ENCODE measurements around the gene RASAL1. TPM values are rescaled to one million over a fixed set of nuclear protein-coding genes. Genes with fewer than 3 reads are reported as not detected.
A peak's percentile ranks its signal among the peaks of the same experiment; 100 is the strongest.

The RASAL1 gene
- total RNA-seq, 1 experiment from 2014 or later, result 0.32 TPM

GRCh38 chr12:113183030-113183589 lies 47.5 kb upstream of the RASAL1 start:
- POLR2A ChIA-PET (ENCODE audit: low non-redundant PET), result no interaction called here

DNA sequence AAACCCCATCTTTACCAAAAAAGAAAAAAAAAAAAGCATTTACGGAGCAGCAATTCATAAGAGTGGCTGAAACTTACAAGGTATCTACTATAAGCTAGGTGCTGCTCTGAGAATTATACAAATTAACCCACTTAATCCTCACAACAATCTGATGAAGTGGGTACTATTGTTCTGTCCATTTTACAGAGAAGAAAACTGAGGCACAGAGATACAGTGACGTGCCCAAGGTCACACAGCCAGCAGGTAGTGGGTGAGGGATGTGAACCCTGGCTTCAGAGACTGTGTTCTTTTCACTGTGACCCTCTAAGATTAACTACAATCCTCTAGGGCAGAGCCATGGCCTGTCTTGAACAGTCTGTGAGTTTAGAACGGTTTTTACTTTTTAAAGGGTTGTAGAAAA lies 46.4 kb upstream of the RASAL1 start:
- TSS peak; percentile 10 for BruUV-seq (replicated peaks)
- ChIA-PET POLR2A (ENCODE audit: low non-redundant PET) (no interaction called here), CTCF (interaction anchor here (0.6 kb wide), 1 partner anchor 280 kb away, joined by 4 read pairs; no protein-coding TSS in a partner anchor)
- TF ChIP-seq CTCF (conservative IDR thresholded peaks at IDR 0.05; ENCODE audit: low read depth, low read length), result no peak
- no peak for TF ChIP-seq EZH2 (IDR thresholded peaks at IDR 0.05; ENCODE audit: borderline replicate concordance, low read depth, low read length, poor library complexity, severe bottlenecking)
- H3K27ac ChIP-seq (ENCODE audit: low read depth, low read length, poor library complexity, severe bottlenecking), result no peak overlapping the region
- no peaks in the 10 kb centered on the region for H3K9me3 ChIP-seq (ENCODE audit: low read depth, low read length, poor library complexity, severe bottlenecking)
- intact Hi-C loops (cut with micrococcal nuclease; ENCODE audit: unreplicated experiment), result no loop called here
- no peaks in the 10 kb centered on the region for H3K4me1 ChIP-seq (ENCODE audit: insufficient read depth, low read length, poor library complexity, severe bottlenecking)
- no peaks in the 10 kb centered on the region for H3K27me3 ChIP-seq (replicated peaks; ENCODE audit: insufficient read depth, low read depth, low read length, poor library complexity)
- no peak overlapping the region for H3K4me3 ChIP-seq (ENCODE audit: low read depth, low read length, poor library complexity, severe bottlenecking)
- peaks cover 35% of the 10 kb centered on the region for H3K36me3 ChIP-seq (ENCODE audit: insufficient read depth, low read length, poor library complexity, severe bottlenecking)
- DNase-seq (ENCODE audit: low spot score), result no peak

More at GRCh38 chr12:113183030-113183589, 47.5 kb upstream of the RASAL1 start:
- intact Hi-C loops (cut with micrococcal nuclease; ENCODE audit: unreplicated experiment), result no loop called here
- H3K4me3 ChIP-seq (ENCODE audit: low read depth, low read length, poor library complexity, severe bottlenecking), result no peak overlapping the region
- TF ChIP-seq CTCF (conservative IDR thresholded peaks at IDR 0.05; ENCODE audit: low read depth, low read length) (no peak), EZH2 (IDR thresholded peaks at IDR 0.05; ENCODE audit: borderline replicate concordance, low read depth, low read length, poor library complexity, severe bottlenecking) (no peak)
- no TSS peak for BruUV-seq (replicated peaks)
- no peaks in the 10 kb centered on the region for H3K9me3 ChIP-seq (ENCODE audit: low read depth, low read length, poor library complexity, severe bottlenecking)
- peaks cover 27% of the 10 kb centered on the region for H3K36me3 ChIP-seq (ENCODE audit: insufficient read depth, low read length, poor library complexity, severe bottlenecking)
- H3K27ac ChIP-seq (ENCODE audit: low read depth, low read length, poor library complexity, severe bottlenecking), result no peak overlapping the region
- no peaks in the 10 kb centered on the region for H3K27me3 ChIP-seq (replicated peaks; ENCODE audit: insufficient read depth, low read depth, low read length, poor library complexity)
- no peak for DNase-seq (ENCODE audit: low spot score)
- CTCF ChIA-PET, result no interaction called here
- H3K4me1 ChIP-seq (ENCODE audit: insufficient read depth, low read length, poor library complexity, severe bottlenecking), result no peaks in the 10 kb centered on the region

DNA sequence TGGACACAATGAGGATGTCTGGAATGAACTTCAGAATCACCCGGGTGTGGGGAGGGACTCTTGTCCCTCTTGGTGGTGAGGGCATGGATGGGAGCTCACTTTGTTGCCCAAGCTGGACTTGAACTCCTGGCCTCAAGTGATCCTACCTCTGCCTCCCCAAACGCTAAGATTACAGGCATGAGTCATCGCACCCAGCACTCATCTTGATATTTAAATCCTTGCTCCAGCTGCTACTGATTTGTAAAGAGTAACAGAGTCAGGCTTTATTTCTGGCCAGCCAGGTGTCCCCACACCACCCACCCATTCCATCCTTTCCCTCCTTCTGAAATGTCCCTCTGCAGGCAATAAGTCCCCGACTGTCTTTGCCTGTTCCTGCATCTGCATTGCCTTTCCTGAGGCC lies 44.8 kb upstream of the RASAL1 start:
- H3K27me3 ChIP-seq (replicated peaks; ENCODE audit: insufficient read depth, low read depth, low read length, poor library complexity), result no peaks in the 10 kb centered on the region
- peaks cover 39% of the 10 kb centered on the region for H3K36me3 ChIP-seq (ENCODE audit: insufficient read depth, low read length, poor library complexity, severe bottlenecking)

More for the DNA sequence above, 44.8 kb upstream of the RASAL1 start:
- no peak for DNase-seq (ENCODE audit: low spot score)
- intact Hi-C loops (cut with micrococcal nuclease; ENCODE audit: unreplicated experiment), result no loop called here
- TF ChIP-seq EZH2 (IDR thresholded peaks at IDR 0.05; ENCODE audit: borderline replicate concordance, low read depth, low read length, poor library complexity, severe bottlenecking) (no peak), CTCF (conservative IDR thresholded peaks at IDR 0.05; ENCODE audit: low read depth, low read length) (no peak)
- no TSS peak for BruUV-seq (replicated peaks)
- no peaks in the 10 kb centered on the region for H3K4me1 ChIP-seq (ENCODE audit: insufficient read depth, low read length, poor library complexity, severe bottlenecking)
- H3K4me3 ChIP-seq (ENCODE audit: low read depth, low read length, poor library complexity, severe bottlenecking), result no peak overlapping the region
- H3K9me3 ChIP-seq (ENCODE audit: low read depth, low read length, poor library complexity, severe bottlenecking), result no peaks in the 10 kb centered on the region
- no peak overlapping the region for H3K27ac ChIP-seq (ENCODE audit: low read depth, low read length, poor library complexity, severe bottlenecking)
- CTCF ChIA-PET, result no interaction called here
- POLR2A ChIA-PET (ENCODE audit: low non-redundant PET), result no interaction called here

Data from A673 (cell line).